IPS-18a (cell line): ENCODE results near the gene IRX5.

Experiments
- H3K27ac ChIP-seq: one replicate; pipeline ENCODE4 v1.5.1; 2013; ENCODE audit warnings: low read length
- H3K27me3 ChIP-seq: one replicate; pipeline ENCODE4 v1.6.1; 2013; ENCODE audit warnings: mild to moderate bottlenecking, low read length; ENCODE audit not compliant: control insufficient read depth, insufficient read depth
- H3K36me3 ChIP-seq: one replicate; pipeline ENCODE4 v1.6.1; 2013; ENCODE audit warnings: low read depth, low read length; ENCODE audit not compliant: control insufficient read depth
- H3K4me1 ChIP-seq: one replicate; pipeline ENCODE4 v1.6.1; 2013; ENCODE audit warnings: low read depth, low read length; ENCODE audit not compliant: control insufficient read depth
- H3K4me3 ChIP-seq: one replicate; pipeline ENCODE4 v1.5.1; 2013; ENCODE audit warnings: low read length
- H3K9ac ChIP-seq: one replicate; pipeline ENCODE4 v1.6.1; 2013; ENCODE audit warnings: mild to moderate bottlenecking, low read length, moderate library complexity
- H3K9me3 ChIP-seq: one replicate; pipeline ENCODE4 v1.6.1; 2013; ENCODE audit warnings: low read depth, low read length; ENCODE audit not compliant: control insufficient read depth

Gene IRX5

GRCh38 chr16:54930005-54930868 is at the start of gene IRX5:
Gene IRX5 (plus strand): TSS chr16:54930865. CDS start chr16:54931199, 334 bp downstream.
- Histone ChIP-seq H3K27me3 (peaks cover 83% of the 10 kb centered on the region), H3K4me1 (peaks cover 20% of the 10 kb centered on the region), H3K9me3 (no peaks in the 10 kb centered on the region), H3K4me3 (peak within 1 kb of the TSS; percentile 80), H3K9ac (peak within 1 kb of the TSS; percentile 62), H3K36me3 (no peaks in the 10 kb centered on the region), H3K27ac (no peak within 1 kb of the TSS)

GRCh38 chr16:54882556-54882955 is 48.1 kb upstream of the IRX5 start:
- no peaks in the 10 kb centered on the region for H3K9me3 ChIP-seq
- no peak overlapping the region for H3K27ac ChIP-seq
- H3K4me1 ChIP-seq, result no peaks in the 10 kb centered on the region
- H3K27me3 ChIP-seq, result no peaks in the 10 kb centered on the region
- H3K36me3 ChIP-seq, result no peaks in the 10 kb centered on the region
- H3K9ac ChIP-seq, result no peak overlapping the region
- H3K4me3 ChIP-seq, result no peak overlapping the region

GRCh38 chr16:54883358-54883757 is 47.3 kb upstream of the IRX5 start:
- Histone ChIP-seq H3K4me3 (no peak overlapping the region), H3K9me3 (no peaks in the 10 kb centered on the region), H3K27ac (no peak overlapping the region), H3K9ac (no peak overlapping the region), H3K27me3 (no peaks in the 10 kb centered on the region), H3K36me3 (no peaks in the 10 kb centered on the region), H3K4me1 (no peaks in the 10 kb centered on the region)

- Histone ChIP-seq H3K4me3 (no peak overlapping the region), H3K27ac (no peak overlapping the region), H3K9ac (no peak overlapping the region), H3K36me3 (no peaks in the 10 kb centered on the region), H3K27me3 (no peaks in the 10 kb centered on the region), H3K9me3 (no peaks in the 10 kb centered on the region), H3K4me1 (no peaks in the 10 kb centered on the region)
Measured at GRCh38 chr16:54886078-54886477, 44.6 kb upstream of the IRX5 start.

GRCh38 chr16:54890381-54890780 is 40.3 kb upstream of the IRX5 start:
- no peaks in the 10 kb centered on the region for H3K9me3 ChIP-seq
- no peaks in the 10 kb centered on the region for H3K36me3 ChIP-seq
- no peaks in the 10 kb centered on the region for H3K27me3 ChIP-seq
- H3K4me1 ChIP-seq, result no peaks in the 10 kb centered on the region
- no peak overlapping the region for H3K4me3 ChIP-seq
- no peak overlapping the region for H3K9ac ChIP-seq
- H3K27ac ChIP-seq, result no peak overlapping the region

- Histone ChIP-seq H3K36me3 (no peaks in the 10 kb centered on the region), H3K27ac (no peak overlapping the region), H3K9ac (no peak overlapping the region), H3K27me3 (no peaks in the 10 kb centered on the region), H3K9me3 (no peaks in the 10 kb centered on the region), H3K4me1 (no peaks in the 10 kb centered on the region), H3K4me3 (no peak overlapping the region)
Measured at GRCh38 chr16:54891346-54891745, 39.3 kb upstream of the IRX5 start.

- H3K4me3 ChIP-seq, result no peak overlapping the region
- no peaks in the 10 kb centered on the region for H3K36me3 ChIP-seq
- H3K9me3 ChIP-seq, result no peaks in the 10 kb centered on the region
- no peak overlapping the region for H3K9ac ChIP-seq
- H3K27ac ChIP-seq, result no peak overlapping the region
- H3K27me3 ChIP-seq, result no peaks in the 10 kb centered on the region
- H3K4me1 ChIP-seq, result no peaks in the 10 kb centered on the region
Measured at GRCh38 chr16:54892981-54893380, 37.7 kb upstream of the IRX5 start.

- no peak overlapping the region for H3K9ac ChIP-seq
- H3K4me3 ChIP-seq, result no peak overlapping the region
- no peaks in the 10 kb centered on the region for H3K36me3 ChIP-seq
- no peak overlapping the region for H3K27ac ChIP-seq
- H3K27me3 ChIP-seq, result no peaks in the 10 kb centered on the region
- no peaks in the 10 kb centered on the region for H3K9me3 ChIP-seq
- H3K4me1 ChIP-seq, result no peaks in the 10 kb centered on the region
Measured at GRCh38 chr16:54897930-54898329, 32.7 kb upstream of the IRX5 start.

- Histone ChIP-seq H3K36me3 (no peaks in the 10 kb centered on the region), H3K27me3 (no peaks in the 10 kb centered on the region), H3K9me3 (no peaks in the 10 kb centered on the region), H3K4me1 (no peaks in the 10 kb centered on the region), H3K4me3 (no peak overlapping the region), H3K9ac (no peak overlapping the region), H3K27ac (no peak overlapping the region)
Measured at GRCh38 chr16:54901606-54902005, 29.1 kb upstream of the IRX5 start.

GRCh38 chr16:54903047-54903446 is 27.6 kb upstream of the IRX5 start:
- Histone ChIP-seq H3K27ac (no peak overlapping the region), H3K36me3 (no peaks in the 10 kb centered on the region), H3K9me3 (no peaks in the 10 kb centered on the region), H3K4me3 (no peak overlapping the region), H3K4me1 (no peaks in the 10 kb centered on the region), H3K27me3 (no peaks in the 10 kb centered on the region), H3K9ac (no peak overlapping the region)

GRCh38 chr16:54911079-54911478 is 19.6 kb upstream of the IRX5 start:
- Histone ChIP-seq H3K36me3 (no peaks in the 10 kb centered on the region), H3K9ac (no peak overlapping the region), H3K27ac (no peak overlapping the region), H3K27me3 (no peaks in the 10 kb centered on the region), H3K4me1 (no peaks in the 10 kb centered on the region), H3K9me3 (no peaks in the 10 kb centered on the region), H3K4me3 (no peak overlapping the region)

- no peaks in the 10 kb centered on the region for H3K36me3 ChIP-seq
- H3K4me3 ChIP-seq, result no peak overlapping the region
- H3K9me3 ChIP-seq, result no peaks in the 10 kb centered on the region
- no peak overlapping the region for H3K27ac ChIP-seq
- H3K4me1 ChIP-seq, result no peaks in the 10 kb centered on the region
- no peak overlapping the region for H3K9ac ChIP-seq
- no peaks in the 10 kb centered on the region for H3K27me3 ChIP-seq
Measured at GRCh38 chr16:54912720-54913119, 17.9 kb upstream of the IRX5 start.
